Stimulated activated CD8-positive, alpha-beta memory T cell treated with anti-CD3 and anti-CD28 coated beads, Interleukin-15, amount 100 ng/mL, for 48 hours (primary cell): ENCODE data around the gene SLC10A7.

ENCODE experiments used
- DNase-seq, 2 donors: peaks; one replicate each; pipeline ENCODE4 v3.0.0-alpha.2; 2020; ENCODE audit warnings: low read depth in 2 of 2

The SLC10A7 gene

DNA sequence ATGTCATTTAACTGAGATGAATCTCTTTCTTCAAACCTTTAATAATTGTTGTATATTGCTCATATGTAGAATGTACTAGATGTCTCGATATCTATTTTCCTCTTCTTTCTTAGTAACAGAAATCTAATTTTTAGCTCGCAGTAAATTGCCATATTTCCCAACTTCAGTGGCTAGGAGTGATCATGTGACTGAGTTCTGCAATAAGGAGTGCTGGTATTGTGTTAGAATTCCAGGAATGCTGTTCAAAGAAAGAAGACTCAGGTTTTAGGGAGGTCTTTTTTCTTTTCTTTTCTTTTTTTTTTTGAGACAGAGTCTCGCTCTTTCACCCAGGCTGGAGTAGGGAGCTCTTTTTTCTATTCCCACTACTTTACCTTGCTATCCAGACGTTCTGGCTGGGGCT is 81.7 kb downstream of the SLC10A7 start:
- DNase-seq = no peak

DNA sequence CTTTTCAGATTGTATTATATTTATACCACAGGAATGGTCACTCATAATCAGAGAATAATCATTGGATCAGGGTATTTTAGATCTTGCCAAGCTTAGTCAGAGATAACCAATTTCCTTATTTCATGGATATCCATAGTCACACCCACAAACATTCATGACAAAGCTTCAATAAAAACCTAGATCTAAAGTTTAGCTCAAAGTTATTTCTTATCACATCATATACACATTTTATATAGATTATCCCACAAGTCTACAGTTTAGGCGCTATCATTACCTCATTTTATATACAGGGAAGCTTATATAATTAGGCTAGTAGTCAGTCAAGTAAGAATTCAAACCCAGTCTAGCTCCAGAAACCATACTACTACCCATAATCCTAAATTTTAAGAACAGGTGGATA is 82.3 kb downstream of the SLC10A7 start:
- no peak for DNase-seq

GRCh38 chr4:146437778-146438177 is 84.0 kb downstream of the SLC10A7 start:
- DNase-seq = no peak

DNA sequence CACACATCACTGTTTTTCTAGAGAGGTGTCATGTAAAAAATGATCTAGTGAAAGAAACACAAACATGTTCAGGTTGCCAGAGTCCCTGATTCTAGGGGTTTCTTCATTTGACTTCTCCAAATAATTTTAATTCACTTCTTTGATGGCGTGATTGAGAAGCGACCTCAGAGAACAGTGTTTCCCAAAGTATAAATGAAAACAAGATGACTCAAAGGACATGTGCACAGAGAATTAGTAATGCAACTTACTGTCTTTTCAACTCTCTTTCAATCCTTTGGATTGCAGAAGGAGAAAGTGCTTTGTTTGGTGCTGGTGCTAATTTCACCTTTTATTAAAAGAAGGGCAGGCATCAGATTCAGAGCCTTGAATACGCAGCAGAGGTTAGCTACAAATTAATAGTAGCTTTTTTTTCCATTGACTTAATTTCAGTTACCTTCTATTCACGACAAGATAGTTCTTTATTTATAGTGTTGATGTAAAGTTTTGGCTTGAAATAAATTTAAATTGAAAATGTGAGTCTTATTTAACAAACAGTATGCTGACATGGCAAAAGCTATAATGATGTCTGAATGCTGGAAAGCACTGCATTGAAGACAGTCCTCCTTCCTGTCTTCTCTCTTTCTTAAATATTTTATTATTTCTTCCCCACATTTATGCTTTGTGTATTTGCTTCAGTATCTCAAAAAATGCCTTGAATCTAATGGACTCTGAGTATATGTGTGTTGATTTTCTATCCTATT is 85.1 kb downstream of the SLC10A7 start:
- DNase-seq = no peak

- no peak for DNase-seq
Measured at GRCh38 chr4:146435962-146436361, 85.8 kb downstream of the SLC10A7 start.

- DNase-seq = no peak
Measured at GRCh38 chr4:146432065-146432464, 89.7 kb downstream of the SLC10A7 start.

DNA sequence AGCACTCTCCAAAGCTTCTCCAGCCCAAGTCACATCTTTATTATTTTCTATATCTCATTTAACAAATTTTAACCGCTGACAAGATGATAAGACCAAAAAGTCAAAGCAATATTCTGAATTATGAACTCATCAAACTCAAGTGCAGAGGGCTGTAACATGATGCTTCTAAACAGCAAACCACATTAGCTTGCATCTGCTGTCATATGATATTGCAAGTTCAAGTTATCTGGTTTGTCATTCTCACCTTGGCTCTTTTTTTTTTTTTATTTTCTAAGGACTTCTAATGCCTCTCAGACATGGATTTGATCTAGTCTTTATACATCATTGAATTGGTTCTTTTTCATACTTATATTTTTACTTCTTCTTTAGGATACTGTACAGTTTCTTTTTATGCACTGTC is 93.4 kb downstream of the SLC10A7 start:
- no peak for DNase-seq

- DNase-seq = no peak
Measured at GRCh38 chr4:146417822-146418221, 103.9 kb downstream of the SLC10A7 start.

GRCh38 chr4:146415829-146416228 is 105.9 kb downstream of the SLC10A7 start:
- no peak for DNase-seq

DNA sequence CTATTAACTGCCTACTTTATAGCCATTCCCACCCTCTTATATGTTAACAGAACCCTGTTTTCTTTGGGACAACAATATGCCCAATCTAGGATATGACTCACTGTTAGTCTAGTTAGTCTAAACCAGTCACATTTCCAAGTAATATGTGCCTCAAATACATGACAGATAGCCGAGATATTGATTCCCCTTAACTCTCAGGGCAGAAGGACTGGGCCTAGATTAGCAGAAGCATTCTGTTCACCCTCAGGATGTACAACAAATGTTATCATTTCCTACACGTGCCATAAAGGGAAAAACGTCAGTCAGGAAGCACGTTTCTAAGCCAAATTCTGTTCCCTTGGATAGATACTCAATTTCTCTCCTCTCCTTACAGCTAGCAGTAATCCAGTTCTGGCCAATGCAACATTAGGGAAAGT is 114.1 kb downstream of the SLC10A7 start:
- DNase-seq = no peak

GRCh38 chr4:146407257-146407656 is 114.5 kb downstream of the SLC10A7 start:
- DNase-seq = no peak

DNA sequence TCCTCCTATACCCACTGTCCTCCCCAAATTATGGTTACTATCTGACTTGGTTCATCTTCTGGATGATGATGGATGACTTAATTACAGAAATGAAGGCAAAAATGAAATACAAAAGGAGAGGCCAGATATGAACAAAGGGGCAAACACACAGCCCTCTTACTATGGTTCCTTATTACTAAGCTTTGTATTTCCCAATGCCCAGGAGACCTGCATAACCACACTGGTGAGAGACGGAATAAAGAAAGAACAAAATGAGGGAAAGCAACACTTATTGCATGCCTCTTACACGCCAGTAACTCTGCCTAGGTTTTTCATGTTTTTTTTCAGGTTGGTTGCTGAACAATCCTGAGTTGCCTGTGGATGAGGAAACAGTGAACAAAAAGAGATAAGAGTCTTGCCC is 120.5 kb downstream of the SLC10A7 start:
- DNase-seq = no peak

DNA sequence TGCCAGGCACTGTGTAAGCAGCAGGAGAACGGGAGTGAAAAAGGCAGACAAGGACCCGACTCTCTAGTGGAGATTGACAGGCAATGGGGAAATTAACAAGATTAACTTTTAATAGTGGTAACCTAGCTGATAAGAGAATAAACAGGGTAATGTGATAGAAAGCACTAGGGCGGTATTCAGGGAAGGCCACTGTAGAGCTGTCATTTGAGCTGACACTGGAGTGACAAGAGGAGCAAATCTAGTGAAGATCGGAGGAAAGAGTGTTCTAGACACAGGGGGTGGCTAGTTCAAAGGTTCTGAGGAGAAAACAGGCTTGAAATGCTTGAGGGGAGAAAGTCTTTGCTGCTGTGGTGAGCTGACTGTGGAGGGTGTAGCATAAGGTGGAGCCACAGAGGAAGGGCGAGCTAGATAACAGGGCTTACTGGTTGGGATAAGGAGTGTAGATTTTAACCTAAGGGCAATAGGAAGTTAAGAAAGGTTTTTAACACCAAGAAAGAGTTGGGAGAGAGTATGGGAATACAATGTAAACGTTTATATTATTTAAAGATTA is 122.8 kb downstream of the SLC10A7 start:
- no peak for DNase-seq

DNA sequence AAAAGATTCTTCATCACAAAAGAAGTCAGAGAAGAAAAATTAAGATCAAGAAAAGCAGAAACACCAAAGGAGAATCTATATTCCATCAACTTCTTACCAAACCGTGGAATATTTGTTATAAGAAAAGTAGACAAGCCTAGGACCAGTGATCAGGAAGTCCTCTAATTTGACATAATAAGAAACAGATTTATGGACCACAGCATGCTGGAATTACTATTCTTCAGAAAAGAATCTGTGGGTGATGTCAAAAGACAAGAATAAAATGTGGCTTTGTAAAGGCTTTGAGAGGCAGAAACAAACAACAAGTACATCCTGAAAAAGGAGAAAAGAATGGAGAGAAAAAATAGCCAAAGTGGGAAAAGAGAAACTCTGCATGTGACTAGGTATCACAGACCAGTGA is 123.3 kb downstream of the SLC10A7 start:
- DNase-seq = no peak

DNA sequence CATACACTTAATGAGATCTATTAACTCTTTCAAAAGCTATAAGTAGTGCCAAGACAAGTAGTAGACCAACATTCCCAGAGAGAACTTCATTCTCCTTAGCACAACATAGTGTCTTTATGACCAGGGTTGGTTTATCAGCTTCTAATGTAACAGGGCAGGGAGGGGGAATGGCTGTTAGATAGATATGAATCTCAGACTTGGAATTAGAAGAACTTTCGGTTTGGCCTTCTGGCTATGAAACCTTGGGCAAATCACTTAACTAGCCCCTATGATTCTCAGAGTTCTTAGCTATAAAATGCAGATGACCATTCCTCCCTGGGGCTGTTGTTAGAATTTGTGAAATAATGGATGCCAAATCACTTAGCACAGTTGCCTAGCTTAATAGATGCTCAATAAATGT is 132.2 kb downstream of the SLC10A7 start:
- no peak for DNase-seq

DNA sequence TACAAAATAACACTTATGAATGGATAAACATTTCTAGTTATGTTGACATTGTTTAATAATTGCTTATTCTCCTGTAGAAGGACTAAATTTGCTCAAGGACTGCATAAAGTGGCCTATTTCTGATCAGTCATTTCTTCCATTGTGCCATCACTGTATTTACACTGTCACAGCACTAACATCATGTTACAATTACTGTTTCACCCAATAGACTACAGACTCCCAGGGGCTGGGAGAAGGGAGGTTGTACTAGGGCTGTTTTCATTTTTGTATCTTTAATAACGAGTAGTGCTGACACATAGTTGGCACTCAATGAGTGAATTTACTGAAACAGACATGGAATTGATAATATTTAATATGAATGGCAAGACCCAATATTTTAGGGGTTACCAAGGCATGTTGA is 139.5 kb downstream of the SLC10A7 start:
- no peak for DNase-seq

GRCh38 chr4:146381263-146381872 is 140.4 kb downstream of the SLC10A7 start:
- no peak for DNase-seq

DNA sequence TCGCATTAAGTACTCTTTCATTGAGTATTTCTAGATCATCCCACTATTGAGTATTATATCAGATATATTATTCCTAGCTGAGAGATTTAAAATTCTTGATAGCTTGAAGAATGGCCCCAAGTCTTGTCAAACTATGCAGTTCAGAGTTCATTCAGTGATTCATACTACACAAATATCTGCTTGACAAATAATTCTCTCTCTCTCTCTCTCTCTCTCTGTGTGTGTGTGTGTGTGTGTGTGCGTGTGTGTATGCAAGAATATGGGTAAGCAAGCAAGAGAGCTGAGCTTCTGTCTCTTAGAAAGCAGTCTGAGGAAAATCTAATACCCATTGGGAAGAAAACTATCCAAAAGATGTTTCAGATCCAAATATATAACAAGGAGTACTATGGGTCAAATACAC is 142.0 kb downstream of the SLC10A7 start:
- no peak for DNase-seq

DNA sequence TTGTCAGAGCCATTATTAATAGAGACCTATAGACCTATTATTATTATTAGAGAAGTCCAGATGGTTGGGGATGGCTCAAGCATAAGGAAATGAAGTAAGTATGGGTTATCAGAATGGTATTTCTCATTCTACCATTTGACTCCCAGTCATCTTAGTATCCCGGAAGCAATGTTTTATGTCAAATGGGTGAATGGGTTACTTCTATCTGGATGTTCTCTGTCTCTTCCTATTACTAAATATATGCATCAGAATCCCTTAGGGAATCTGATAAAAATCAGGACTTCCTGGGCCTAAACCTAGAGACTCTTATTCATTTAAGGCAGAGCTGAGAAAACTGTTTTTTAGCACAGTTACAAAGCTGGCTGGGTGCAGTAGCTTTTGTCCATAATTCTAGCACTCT is 149.9 kb downstream of the SLC10A7 start:
- no peak for DNase-seq

DNA sequence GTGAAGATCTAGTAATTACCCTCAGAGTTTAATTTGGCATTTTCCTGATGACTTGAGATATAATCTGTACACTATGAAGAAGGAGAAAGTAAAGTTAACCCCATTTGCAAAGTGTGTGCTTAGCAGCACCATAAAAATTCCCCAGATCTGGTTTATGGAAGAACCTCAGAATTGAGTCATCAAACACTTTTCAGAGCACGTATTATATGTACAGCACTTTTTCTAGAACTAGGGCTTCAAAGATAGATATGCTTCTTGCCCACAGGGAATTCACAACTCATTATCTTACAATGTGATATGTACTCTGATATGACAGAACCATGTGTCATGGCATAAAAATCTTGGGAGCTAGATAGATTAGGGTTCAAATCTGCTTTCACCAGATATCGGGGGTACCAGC is 150.9 kb downstream of the SLC10A7 start:
- DNase-seq = no peak

DNA sequence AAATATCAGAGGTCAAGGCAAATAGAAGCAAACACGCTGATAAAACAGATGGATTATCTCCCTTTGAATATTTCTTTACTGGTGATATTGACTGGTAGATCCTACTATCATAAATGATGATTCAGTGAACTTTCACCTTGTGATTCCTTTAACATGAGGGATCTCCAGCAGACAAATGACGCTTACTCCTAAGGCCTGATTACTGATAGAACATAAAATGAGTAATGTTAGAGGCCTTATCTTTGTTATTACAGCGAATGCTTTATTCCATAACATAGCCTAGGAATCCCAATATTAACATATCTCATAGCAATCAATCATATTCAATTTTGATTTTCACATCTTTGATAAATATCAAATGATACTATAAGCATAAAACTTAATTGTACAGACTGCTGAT is 152.3 kb downstream of the SLC10A7 start:
- no peak for DNase-seq

GRCh38 chr4:146368209-146368608 is 153.5 kb downstream of the SLC10A7 start:
- no peak for DNase-seq

DNA sequence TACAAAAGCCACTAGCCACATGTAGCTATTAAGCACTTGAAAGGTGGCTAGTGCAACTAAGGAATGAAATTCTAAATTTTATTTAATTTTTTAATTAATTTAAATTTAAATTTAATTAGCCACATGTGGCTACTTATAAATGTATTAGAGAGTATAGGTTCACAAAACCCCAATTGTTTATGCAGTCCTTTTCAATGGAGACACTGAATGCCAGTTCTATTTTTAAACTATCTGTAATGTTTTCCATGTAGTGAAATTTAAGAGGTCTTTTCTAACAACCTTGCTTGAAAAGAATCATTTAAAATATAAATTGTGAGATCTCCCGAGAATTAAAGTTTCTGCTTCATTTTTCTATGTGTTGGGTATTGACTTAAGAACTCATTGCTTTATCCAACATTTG is 154.4 kb downstream of the SLC10A7 start:
- DNase-seq = no peak
